PFSK-1 (cell line): ENCODE results near the gene NAE1.
A peak's percentile ranks its signal among the peaks of the same experiment; 100 is the strongest.

ENCODE experiments used
- FOXP2 ChIP-seq: optimal IDR thresholded peaks from 2 replicates; pipeline ENCODE3; 2011; ENCODE audit warnings: borderline replicate concordance, control low read depth, inconsistent platforms; ENCODE audit not compliant: insufficient read depth; ENCODE audit errors: extremely low read length, extremely low read depth
- POLR2AphosphoS5 ChIP-seq: IDR thresholded peaks from 2 replicates; pipeline ENCODE4 v1.6.1; 2012; ENCODE audit warnings: low read depth, mild to moderate bottlenecking, control low read depth, low read length, moderate library complexity
- REST ChIP-seq, 2 experiments: IDR thresholded peaks; 2 replicates each; pipeline versions ENCODE4 v1.6.1 to v1.8.0; 2011 to 2012; ENCODE audit warnings: low read depth in 2 of 2, low read length in 2 of 2, control low read depth in 1 of 2, inconsistent platforms in 1 of 2, mild to moderate bottlenecking in 1 of 2, moderate library complexity in 1 of 2; ENCODE audit not compliant: insufficient read depth in 1 of 2
- SIN3A ChIP-seq: IDR thresholded peaks from 2 replicates; pipeline ENCODE4 v1.6.1; 2012; ENCODE audit warnings: mild to moderate bottlenecking, low read length, moderate library complexity, borderline replicate concordance; ENCODE audit not compliant: insufficient read depth
- TAF1 ChIP-seq: IDR thresholded peaks from 2 replicates; pipeline ENCODE4 v1.6.1; 2012; ENCODE audit warnings: low read length, control low read depth, borderline replicate concordance; ENCODE audit not compliant: insufficient read depth

Gene NAE1

GRCh38 chr16:66872943-66873684, 42.3 kb upstream of the NAE1 start:
- TF ChIP-seq FOXP2, result no peak
- TF ChIP-seq REST (IDR thresholded peaks at IDR 0.05; ENCODE audit: insufficient read depth in 1 of 2, low read depth in 2 of 2, low read length in 2 of 2), result no peak
- 0 out of 2 replicates have a peak, but pooled peaks have one; percentile 51 for TF ChIP-seq POLR2AphosphoS5
- TF ChIP-seq TAF1, result peak; percentile 59; the same call in 1 of the 2 replicates
- TF ChIP-seq SIN3A, result peak; percentile 68; the same call in 1 of the 2 replicates

- TF ChIP-seq SIN3A (no peak), REST (IDR thresholded peaks at IDR 0.05; ENCODE audit: insufficient read depth in 1 of 2, low read depth in 2 of 2, low read length in 2 of 2) (no peak), FOXP2 (no peak), TAF1 (no peak), POLR2AphosphoS5 (no peak)
Observed at GRCh38 chr16:66872559-66872942, 41.8 kb upstream of the NAE1 start.

- TF ChIP-seq SIN3A (no peak), REST (IDR thresholded peaks at IDR 0.05; ENCODE audit: insufficient read depth in 1 of 2, low read depth in 2 of 2, low read length in 2 of 2) (no peak), FOXP2 (no peak), TAF1 (no peak), POLR2AphosphoS5 (no peak)
Observed at GRCh38 chr16:66871840-66872239, 41.1 kb upstream of the NAE1 start.

GRCh38 chr16:66869424-66869823, 38.6 kb upstream of the NAE1 start:
- TF ChIP-seq SIN3A, result no peak
- no peak for TF ChIP-seq FOXP2
- TF ChIP-seq POLR2AphosphoS5, result no peak
- no peak for TF ChIP-seq TAF1
- TF ChIP-seq REST (IDR thresholded peaks at IDR 0.05; ENCODE audit: insufficient read depth in 1 of 2, low read depth in 2 of 2, low read length in 2 of 2), result no peak

GRCh38 chr16:66863707-66864106, 32.9 kb upstream of the NAE1 start:
- TF ChIP-seq SIN3A (no peak), POLR2AphosphoS5 (no peak), REST (IDR thresholded peaks at IDR 0.05; ENCODE audit: insufficient read depth in 1 of 2, low read depth in 2 of 2, low read length in 2 of 2) (no peak), TAF1 (no peak), FOXP2 (no peak)
